Adrenal gland (tissue), 12 donors: ENCODE data around the gene CDADC1. TPM values are rescaled to one million over a fixed set of nuclear protein-coding genes. Genes with fewer than 3 reads are reported as not detected.

Experiments
- DNase-seq, 7 donors: peaks; one replicate each; pipeline ENCODE4 v3.0.0-alpha.2; 2019 to 2020
- H3K27ac ChIP-seq, 5 donors: fragments of 200-600 bp; sonication (generic) in 4 of 5; 1 replicate in 3 of 5; 2 replicates in 2 of 5; pipeline versions ENCODE4 v1.5.1 to v1.8.0; 2016 to 2020; ENCODE audit warnings: mild to moderate bottlenecking in 1 of 5
- H3K27me3 ChIP-seq: fragments of 200-600 bp; 2 replicates; pipeline ENCODE4 v1.8.0; 2021
- H3K36me3 ChIP-seq, 2 donors: fragments of 200-600 bp; replicated peaks in 1 of 2; 1 replicate in 1 of 2; 2 replicates in 1 of 2; pipeline versions ENCODE4 v1.5.1 to v1.8.0; 2018 to 2022
- H3K4me1 ChIP-seq, 2 donors: fragments of 200-600 bp; replicated peaks in 1 of 2; 1 replicate in 1 of 2; 2 replicates in 1 of 2; pipeline versions ENCODE4 v1.5.1 to v1.8.0; 2018 to 2021
- H3K4me3 ChIP-seq, 4 donors: fragments of 200-600 bp; sonication (generic) in 3 of 4; one replicate each; pipeline ENCODE4 v1.5.1; 2016 to 2018
- H3K9me3 ChIP-seq, 3 donors: fragments of 200-600 bp; sonication (generic) in 1 of 3; replicated peaks in 1 of 3; 1 replicate in 2 of 3; 2 replicates in 1 of 3; pipeline versions ENCODE4 v1.5.1 to v1.8.0; 2016 to 2021
- CTCF ChIP-seq, 6 experiments: fragments of 450-650 bp in 4 of 6; fragments of 200-600 bp in 2 of 6; sonication (generic) in 1 of 6; IDR thresholded peaks; 1 replicate in 5 of 6; 2 replicates in 1 of 6; pipeline versions ENCODE4 v1.5.1 to v1.8.0; 2016 to 2021; ENCODE audit warnings: antibody characterized with exemption in 6 of 6, mild to moderate bottlenecking in 2 of 6, moderate library complexity in 1 of 6
- POLR2A ChIP-seq, 2 donors: fragments of 450-650 bp; IDR thresholded peaks; one replicate each; pipeline ENCODE4 v1.6.1; 2017; ENCODE audit warnings: antibody characterized with exemption in 2 of 2, mild to moderate bottlenecking in 2 of 2, moderate library complexity in 1 of 2
- WGBS, 4 donors: extraction: QIAGEN DNeasy Blood & Tissue Kit in 2 of 4; methylation state at CpG; one replicate each; pipeline versions ENCODE4 v1.1.5 to v1.1.7; 2013 to 2017; 5-methylcytosine and 5-hydroxymethylcytosine counted together
- intact Hi-C, 2 donors: fragments of 100-400 bp; cut with DNase I; formaldehyde crosslinking; loops; one replicate each; pipeline versions ENCODE4 v1.14.1 to v1.15.0; 2022 to 2023
- polyA plus RNA-seq, 3 donors: library from polyadenylated mRNA; stranded (reverse); fragments of 200-250 nt in 2 of 3; fragments of 350-450 nt in 1 of 3; fragmentation: Illumina TruSeq in 1 of 3; extraction: RNeasy Lipid Tissue Mini Kit (QIAGEN cat#74804) in 1 of 3; gene quantifications; one replicate each; pipeline ENCODE4 v1.2.3, GENCODE V29; 2013 to 2014
- total RNA-seq, 9 donors: library from RNA; depleted of rRNA in 4 of 9; stranded (reverse); fragments of >200 nt in 4 of 9; fragments of 120-200 nt in 1 of 9; fragmentation: NEBNext Ultra II Directional in 1 of 9; extraction: Animal tissue kit (Norgen Biotek cat#: 25700) in 1 of 9; gene quantifications; one replicate each; pipeline versions ENCODE4 v1.1.0 to v1.2.4, GENCODE V29; 2013 to 2023
- donor health status: healthy with polysubstance abuse.
- donor health status: Bipolar disorder and iron deficiency.
- donor health status: DM: yes; HTN: yes; CAD: no.
- donor health status: DM: no; HTN: no; CAD: no.
- donor health status: DM: no; HTN: no; CAD: no.
- donor health status: DM: yes; HTN: yes; CAD: no.

The CDADC1 gene
- total and polyA plus RNA-seq, 12 donors: 4.4 to 25.4 (median 15.1) TPM

DNA sequence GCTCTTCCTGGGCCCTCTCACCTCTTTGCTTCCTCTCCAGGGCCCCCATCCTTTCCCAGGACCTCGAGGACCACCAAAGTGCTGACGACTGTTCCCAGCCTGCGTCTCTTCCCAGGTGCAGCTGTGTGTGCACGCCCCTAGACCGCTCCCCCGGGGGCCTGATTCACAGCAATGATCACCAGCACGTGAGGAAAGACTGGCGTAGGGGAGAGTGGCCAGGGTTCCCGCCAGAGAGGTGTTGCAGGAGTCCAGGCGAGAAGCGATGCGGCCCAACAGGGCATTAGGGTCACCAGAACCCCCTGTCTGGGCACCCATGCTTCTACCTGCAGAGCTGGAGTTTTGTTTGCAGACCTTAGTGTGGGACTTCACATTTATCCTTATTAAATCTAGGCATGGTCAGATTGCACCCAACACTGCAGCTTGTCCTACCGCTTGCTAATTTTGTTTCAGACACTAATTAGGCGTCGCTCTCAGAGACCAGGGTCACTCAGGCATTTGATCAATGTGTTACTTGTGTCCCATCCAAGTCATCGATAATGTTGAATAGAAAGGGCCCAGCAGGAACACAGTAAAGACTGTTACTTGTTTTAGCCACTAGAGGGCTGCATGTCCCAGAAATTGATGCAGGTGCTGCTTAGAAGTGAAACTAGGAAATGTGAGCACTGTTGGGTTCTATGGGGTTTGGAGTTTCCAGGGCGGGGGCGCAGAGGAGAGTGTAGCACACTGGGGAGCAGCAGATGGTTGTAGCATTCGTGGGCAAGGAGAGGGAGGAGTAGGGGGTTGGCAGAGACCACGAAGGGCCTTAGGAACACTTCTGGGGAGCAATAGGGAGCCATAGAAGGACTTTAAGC, 53.2 kb downstream of the CDADC1 start:
- H3K4me1 ChIP-seq: peaks cover 8 to 17% of the 10 kb centered on the region in 2 donors
- peak; percentile 47 to 79 (median 61) for DNase-seq

GRCh38 chr13:49302222-49302621, 54.5 kb downstream of the CDADC1 start:
- intact Hi-C loops: loop anchor here (5.0 kb wide), 3 partner anchors 130 to 305 kb away; no protein-coding TSS in a partner anchor
- H3K9me3 ChIP-seq: no peaks in the 10 kb centered on the region
- TF ChIP-seq POLR2A (IDR thresholded peaks at IDR 0.05): no peak
- TF ChIP-seq CTCF (IDR thresholded peaks at IDR 0.05): no peak
- no peaks in the 10 kb centered on the region for H3K27me3 ChIP-seq
- no peaks in the 10 kb centered on the region for H3K36me3 ChIP-seq
- no peak overlapping the region for H3K27ac ChIP-seq
- 81 to 87% (median 83%) methylated on average over 7 of the region's 7 CpGs for WGBS, 4 donors
- no peak overlapping the region for H3K4me3 ChIP-seq
- peaks cover 8 to 17% of the 10 kb centered on the region in 2 donors for H3K4me1 ChIP-seq
- no peak for DNase-seq

More for the DNA sequence above, 53.2 kb downstream of the CDADC1 start:
- Histone ChIP-seq H3K4me3 (peak overlapping the region in 1 of 4 donors; percentile 36), H3K27ac (no peak overlapping the region), H3K9me3 (no peaks in the 10 kb centered on the region), H3K27me3 (no peaks in the 10 kb centered on the region), H3K36me3 (no peaks in the 10 kb centered on the region)
- intact Hi-C loops: loop anchor here (5.0 kb wide), 3 partner anchors 131 to 306 kb away; no protein-coding TSS in a partner anchor
- 17 to 39% (median 35%) methylated on average over 14 to 20 of the region's 20 CpGs for WGBS, 4 donors
- TF ChIP-seq CTCF (IDR thresholded peaks at IDR 0.05) (peak; percentile 89 to 97 (median 92)), POLR2A (IDR thresholded peaks at IDR 0.05) (no peak)

- Histone ChIP-seq H3K4me1 (peaks cover 8 to 20% of the 10 kb centered on the region in 2 donors), H3K27me3 (no peaks in the 10 kb centered on the region), H3K27ac (no peak overlapping the region), H3K36me3 (no peaks in the 10 kb centered on the region), H3K9me3 (no peaks in the 10 kb centered on the region), H3K4me3 (no peak overlapping the region)
- intact Hi-C loops: loop anchor here (5.0 kb wide), 3 partner anchors 129 to 304 kb away; no protein-coding TSS in a partner anchor
- WGBS, 4 donors: 87 to 93% (median 88%) methylated on average over 9 of the region's 9 CpGs
- DNase-seq: no peak
- TF ChIP-seq POLR2A (IDR thresholded peaks at IDR 0.05) (no peak), CTCF (IDR thresholded peaks at IDR 0.05) (no peak)
Measured at GRCh38 chr13:49302817-49303216, 55.1 kb downstream of the CDADC1 start.

DNA sequence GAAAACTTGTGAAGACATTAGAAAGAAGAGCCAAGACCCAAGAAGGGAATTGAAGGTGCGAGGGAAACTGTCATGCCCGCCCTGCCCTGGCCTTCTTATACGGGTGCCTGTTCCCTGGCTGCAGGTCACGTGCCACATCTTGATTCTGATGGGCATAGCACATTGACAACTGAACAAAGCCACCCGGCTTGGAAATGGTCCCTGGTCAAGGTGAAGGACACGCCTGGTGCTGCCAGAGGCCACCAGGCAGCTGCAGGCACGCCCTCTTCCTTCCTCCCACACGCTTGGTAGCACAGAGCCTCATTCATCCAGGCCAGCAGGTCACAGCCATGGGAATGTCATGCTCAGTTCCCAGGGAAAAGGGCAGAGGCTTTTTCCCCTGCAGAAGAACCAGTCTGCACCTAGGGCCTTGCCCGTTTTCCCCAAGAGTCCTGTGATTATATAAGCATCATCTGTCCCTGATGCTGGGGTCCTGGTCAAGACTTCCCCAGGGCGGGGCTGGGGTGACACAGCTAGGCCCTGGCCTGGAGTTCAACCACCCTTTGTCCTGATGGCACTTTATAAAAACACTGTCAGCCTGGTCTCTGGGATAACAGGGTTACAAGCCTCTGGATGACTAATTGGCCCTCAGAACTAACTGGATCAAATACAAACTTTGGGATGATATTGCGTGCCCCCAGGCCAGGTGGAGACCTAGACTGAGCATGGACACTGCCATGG, 56.0 kb downstream of the CDADC1 start:
- H3K27me3 ChIP-seq: no peaks in the 10 kb centered on the region
- peak overlapping the region in 2 of 5 donors; percentile 6 to 48 for H3K27ac ChIP-seq
- no peaks in the 10 kb centered on the region for H3K36me3 ChIP-seq
- TF ChIP-seq CTCF (IDR thresholded peaks at IDR 0.05) (no peak), POLR2A (IDR thresholded peaks at IDR 0.05) (no peak)
- intact Hi-C loops: loop anchor here (5.0 kb wide), 3 partner anchors 129 to 304 kb away; no protein-coding TSS in a partner anchor
- peak in 6 of 7 donors; percentile 54 to 83 (median 74) for DNase-seq
- 43 to 62% (median 49%) methylated on average over 4 to 11 of the region's 11 CpGs for WGBS, 4 donors
- H3K9me3 ChIP-seq: no peaks in the 10 kb centered on the region
- H3K4me1 ChIP-seq: peaks cover 8 to 28% of the 10 kb centered on the region in 2 donors
- no peak overlapping the region for H3K4me3 ChIP-seq
